ENCODE results near the gene RAB14. TPM values are rescaled to one million over a fixed set of nuclear protein-coding genes. Genes with fewer than 3 reads are reported as not detected.
"Not testable (repeated sequence)": the region's sequence is repeated elsewhere in the genome, so short reads cannot be mapped to it uniquely, and the experiment has no call there.

The RAB14 gene
- polyA plus RNA-seq, 4 donors, result 36.3 to 67.8 (median 40.6) TPM

GRCh38 chr9:121143771-121144170, 57.9 kb downstream of the RAB14 start:
- FAIRE-seq (no peak), DNase-seq (no peak)
- Histone ChIP-seq H3K4me3 (ENCODE audit: low read depth in 1 of 3, low read length in 3 of 3) (no peak overlapping the region), H3K27ac (ENCODE audit: low read depth in 1 of 3, low read length in 2 of 3) (no peak overlapping the region), H3K9me3 (ENCODE audit: control insufficient read depth in 2 of 2, insufficient read depth in 1 of 2, low read depth in 1 of 2, low read length in 1 of 2) (no peaks in the 10 kb centered on the region), H3K36me3 (ENCODE audit: control insufficient read depth in 3 of 3, insufficient read depth in 2 of 3, low read depth in 1 of 3, low read length in 3 of 3) (peaks cover 3 to 29% (median 4%) of the 10 kb centered on the region in 3 donors), H3K4me1 (ENCODE audit: control insufficient read depth in 3 of 3, insufficient read depth in 2 of 3, low read depth in 1 of 3, low read length in 2 of 3) (no peaks in the 10 kb centered on the region), H3K27me3 (ENCODE audit: control insufficient read depth in 3 of 3, insufficient read depth in 3 of 3, low read length in 3 of 3) (no peaks in the 10 kb centered on the region)
- WGBS, 3 donors, result 94 to 98% (median 96%) methylated on average over 2 of the region's 2 CpGs

DNA sequence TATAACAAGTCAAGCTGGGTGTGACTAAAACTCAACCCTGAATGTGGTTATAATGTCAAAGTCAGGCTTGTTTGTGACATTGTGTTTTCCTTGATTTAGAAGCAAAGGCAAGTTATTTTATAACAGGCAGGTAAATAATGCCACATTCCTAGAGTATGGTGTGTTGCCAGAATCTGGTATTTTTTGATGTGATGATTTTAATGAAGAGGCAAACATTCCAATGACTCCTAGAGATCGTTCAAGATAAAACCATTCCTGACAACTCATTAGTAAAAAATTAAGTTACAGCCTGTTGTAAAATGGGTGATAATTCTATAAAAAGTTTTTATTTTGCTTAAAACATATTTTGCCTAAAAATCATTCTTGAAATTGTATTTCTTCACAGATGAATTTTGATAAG, 60.0 kb downstream of the RAB14 start:
- FAIRE-seq, result no peak

GRCh38 chr9:121141306-121141705, 60.4 kb downstream of the RAB14 start:
- DNase-seq (no peak), FAIRE-seq (no peak)
- Histone ChIP-seq H3K36me3 (ENCODE audit: control insufficient read depth in 3 of 3, insufficient read depth in 2 of 3, low read depth in 1 of 3, low read length in 3 of 3) (peaks cover 0 to 13% (median 2%) of the 10 kb centered on the region in 3 donors), H3K4me3 (ENCODE audit: low read depth in 1 of 3, low read length in 3 of 3) (no peak overlapping the region), H3K9me3 (ENCODE audit: control insufficient read depth in 2 of 2, insufficient read depth in 1 of 2, low read depth in 1 of 2, low read length in 1 of 2) (no peaks in the 10 kb centered on the region), H3K4me1 (ENCODE audit: control insufficient read depth in 3 of 3, insufficient read depth in 2 of 3, low read depth in 1 of 3, low read length in 2 of 3) (no peaks in the 10 kb centered on the region), H3K27me3 (ENCODE audit: control insufficient read depth in 3 of 3, insufficient read depth in 3 of 3, low read length in 3 of 3) (no peaks in the 10 kb centered on the region), H3K27ac (ENCODE audit: low read depth in 1 of 3, low read length in 2 of 3) (no peak overlapping the region)
- 95 to 97% (median 96%) methylated on average over 1 of the region's 1 CpG for WGBS, 3 donors

More for the DNA sequence above, 60.0 kb downstream of the RAB14 start:
- H3K9me3 ChIP-seq (ENCODE audit: control insufficient read depth in 2 of 2, insufficient read depth in 1 of 2, low read depth in 1 of 2, low read length in 1 of 2), result no peaks in the 10 kb centered on the region
- no peaks in the 10 kb centered on the region for H3K4me1 ChIP-seq (ENCODE audit: control insufficient read depth in 3 of 3, insufficient read depth in 2 of 3, low read depth in 1 of 3, low read length in 2 of 3)
- WGBS, 3 donors, result 79 to 91% (median 83%) methylated on average over 1 of the region's 1 CpG
- H3K27me3 ChIP-seq (ENCODE audit: control insufficient read depth in 3 of 3, insufficient read depth in 3 of 3, low read length in 3 of 3), result no peaks in the 10 kb centered on the region
- no peak overlapping the region for H3K4me3 ChIP-seq (ENCODE audit: low read depth in 1 of 3, low read length in 3 of 3)
- peaks cover 0 to 14% (median 2%) of the 10 kb centered on the region in 3 donors for H3K36me3 ChIP-seq (ENCODE audit: control insufficient read depth in 3 of 3, insufficient read depth in 2 of 3, low read depth in 1 of 3, low read length in 3 of 3)
- DNase-seq, result no peak
- no peak overlapping the region for H3K27ac ChIP-seq (ENCODE audit: low read depth in 1 of 3, low read length in 2 of 3)

DNA sequence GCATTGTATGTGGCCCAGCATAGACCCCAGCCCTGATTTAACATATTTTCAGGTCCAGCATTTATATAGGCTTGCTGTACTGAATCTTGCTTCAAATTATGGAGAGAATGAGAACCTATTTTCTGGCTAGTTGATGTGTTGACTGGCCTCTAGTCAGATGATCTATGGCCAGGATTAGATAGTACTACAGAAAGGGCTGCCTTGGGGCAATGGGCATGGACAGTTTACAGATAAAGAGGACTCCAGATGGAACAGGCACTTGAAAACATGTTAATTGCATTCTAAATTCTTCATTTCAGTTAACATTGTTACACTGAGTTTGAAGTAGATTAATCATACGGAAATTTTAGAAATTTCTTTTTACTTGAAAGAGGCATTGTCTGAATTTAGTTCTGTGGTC, 61.5 kb downstream of the RAB14 start:
- peaks cover 0 to 13% (median 2%) of the 10 kb centered on the region in 3 donors for H3K36me3 ChIP-seq (ENCODE audit: control insufficient read depth in 3 of 3, insufficient read depth in 2 of 3, low read depth in 1 of 3, low read length in 3 of 3)

GRCh38 chr9:121138973-121139372, 62.7 kb downstream of the RAB14 start:
- Histone ChIP-seq H3K36me3 (ENCODE audit: control insufficient read depth in 3 of 3, insufficient read depth in 2 of 3, low read depth in 1 of 3, low read length in 3 of 3) (peaks cover 0 to 9% (median 0%) of the 10 kb centered on the region in 3 donors), H3K4me3 (ENCODE audit: low read depth in 1 of 3, low read length in 3 of 3) (no peak overlapping the region), H3K9me3 (ENCODE audit: control insufficient read depth in 2 of 2, insufficient read depth in 1 of 2, low read depth in 1 of 2, low read length in 1 of 2) (no peaks in the 10 kb centered on the region), H3K27ac (ENCODE audit: low read depth in 1 of 3, low read length in 2 of 3) (no peak overlapping the region), H3K27me3 (ENCODE audit: control insufficient read depth in 3 of 3, insufficient read depth in 3 of 3, low read length in 3 of 3) (no peaks in the 10 kb centered on the region), H3K4me1 (ENCODE audit: control insufficient read depth in 3 of 3, insufficient read depth in 2 of 3, low read depth in 1 of 3, low read length in 2 of 3) (no peaks in the 10 kb centered on the region)
- no peak for DNase-seq
- 81 to 91% (median 81%) methylated on average over 3 of the region's 3 CpGs for WGBS, 3 donors
- no peak for FAIRE-seq

More for the DNA sequence above, 61.5 kb downstream of the RAB14 start:
- Histone ChIP-seq H3K9me3 (ENCODE audit: control insufficient read depth in 2 of 2, insufficient read depth in 1 of 2, low read depth in 1 of 2, low read length in 1 of 2) (no peaks in the 10 kb centered on the region), H3K27me3 (ENCODE audit: control insufficient read depth in 3 of 3, insufficient read depth in 3 of 3, low read length in 3 of 3) (no peaks in the 10 kb centered on the region), H3K27ac (ENCODE audit: low read depth in 1 of 3, low read length in 2 of 3) (no peak overlapping the region), H3K4me3 (ENCODE audit: low read depth in 1 of 3, low read length in 3 of 3) (no peak overlapping the region), H3K4me1 (ENCODE audit: control insufficient read depth in 3 of 3, insufficient read depth in 2 of 3, low read depth in 1 of 3, low read length in 2 of 3) (no peaks in the 10 kb centered on the region)
- FAIRE-seq (no peak), DNase-seq (no peak)
- 91 to 100% (median 92%) methylated on average over 1 of the region's 1 CpG for WGBS, 3 donors

DNA sequence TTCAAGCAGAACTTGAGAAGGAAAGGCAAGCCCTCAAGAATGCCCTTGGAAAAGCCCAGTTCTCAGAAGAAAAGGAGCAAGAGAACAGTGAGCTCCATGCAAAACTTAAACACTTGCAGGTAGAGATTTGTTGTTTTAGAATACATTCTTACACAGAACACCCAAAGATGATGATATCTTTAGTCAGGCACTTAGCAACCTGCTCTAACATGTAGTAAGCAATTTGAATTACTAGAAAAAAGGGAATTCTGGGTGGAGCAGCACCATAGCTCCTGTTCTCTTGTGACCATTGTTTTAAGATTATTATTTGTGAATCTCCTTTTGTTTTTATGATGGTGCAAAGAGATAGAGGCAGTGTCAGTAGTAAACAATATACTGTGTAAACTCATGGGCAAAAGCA, 63.1 kb downstream of the RAB14 start:
- no peak for DNase-seq
- Histone ChIP-seq H3K36me3 (ENCODE audit: control insufficient read depth in 3 of 3, insufficient read depth in 2 of 3, low read depth in 1 of 3, low read length in 3 of 3) (peaks cover 0 to 9% (median 0%) of the 10 kb centered on the region in 3 donors), H3K4me3 (ENCODE audit: low read depth in 1 of 3, low read length in 3 of 3) (no peak overlapping the region), H3K27ac (ENCODE audit: low read depth in 1 of 3, low read length in 2 of 3) (no peak overlapping the region), H3K4me1 (ENCODE audit: control insufficient read depth in 3 of 3, insufficient read depth in 2 of 3, low read depth in 1 of 3, low read length in 2 of 3) (no peaks in the 10 kb centered on the region), H3K27me3 (ENCODE audit: control insufficient read depth in 3 of 3, insufficient read depth in 3 of 3, low read length in 3 of 3) (no peaks in the 10 kb centered on the region), H3K9me3 (ENCODE audit: control insufficient read depth in 2 of 2, insufficient read depth in 1 of 2, low read depth in 1 of 2, low read length in 1 of 2) (no peaks in the 10 kb centered on the region)
- no peak for FAIRE-seq

- Histone ChIP-seq H3K27ac (ENCODE audit: low read depth in 1 of 3, low read length in 2 of 3) (no peak overlapping the region), H3K36me3 (ENCODE audit: control insufficient read depth in 3 of 3, insufficient read depth in 2 of 3, low read depth in 1 of 3, low read length in 3 of 3) (peaks cover 0 to 12% (median 2%) of the 10 kb centered on the region in 3 donors), H3K4me3 (ENCODE audit: low read depth in 1 of 3, low read length in 3 of 3) (no peak overlapping the region), H3K4me1 (ENCODE audit: control insufficient read depth in 3 of 3, insufficient read depth in 2 of 3, low read depth in 1 of 3, low read length in 2 of 3) (no peaks in the 10 kb centered on the region), H3K9me3 (ENCODE audit: control insufficient read depth in 2 of 2, insufficient read depth in 1 of 2, low read depth in 1 of 2, low read length in 1 of 2) (no peaks in the 10 kb centered on the region), H3K27me3 (ENCODE audit: control insufficient read depth in 3 of 3, insufficient read depth in 3 of 3, low read length in 3 of 3) (no peaks in the 10 kb centered on the region)
- WGBS, 3 donors, result 95 to 98% (median 97%) methylated on average over 2 of the region's 2 CpGs
- no peak for DNase-seq
- no peak for FAIRE-seq
These were observed 66.0 kb downstream of the RAB14 start for GRCh38 chr9:121135642-121136041.

GRCh38 chr9:121133104-121133816, 68.4 kb downstream of the RAB14 start:
- no peaks in the 10 kb centered on the region for H3K4me1 ChIP-seq (ENCODE audit: control insufficient read depth in 3 of 3, insufficient read depth in 2 of 3, low read depth in 1 of 3, low read length in 2 of 3)
- no peak overlapping the region for H3K27ac ChIP-seq (ENCODE audit: low read depth in 1 of 3, low read length in 2 of 3)
- no peaks in the 10 kb centered on the region for H3K27me3 ChIP-seq (ENCODE audit: control insufficient read depth in 3 of 3, insufficient read depth in 3 of 3, low read length in 3 of 3)
- H3K9me3 ChIP-seq (ENCODE audit: control insufficient read depth in 2 of 2, insufficient read depth in 1 of 2, low read depth in 1 of 2, low read length in 1 of 2), result no peaks in the 10 kb centered on the region
- DNase-seq, result peak; percentile 12 to 23
- WGBS, 3 donors, result 78 to 83% (median 81%) methylated on average over 19 of the region's 19 CpGs
- no peak for FAIRE-seq
- peaks cover 0 to 12% (median 2%) of the 10 kb centered on the region in 3 donors for H3K36me3 ChIP-seq (ENCODE audit: control insufficient read depth in 3 of 3, insufficient read depth in 2 of 3, low read depth in 1 of 3, low read length in 3 of 3)
- no peak overlapping the region for H3K4me3 ChIP-seq (ENCODE audit: low read depth in 1 of 3, low read length in 3 of 3)

- not testable (repeated sequence) for FAIRE-seq; H3K9me3 ChIP-seq (ENCODE audit: control insufficient read depth in 2 of 2, insufficient read depth in 1 of 2, low read depth in 1 of 2, low read length in 1 of 2); DNase-seq; H3K36me3 ChIP-seq (ENCODE audit: control insufficient read depth in 3 of 3, insufficient read depth in 2 of 3, low read depth in 1 of 3, low read length in 3 of 3); H3K27ac ChIP-seq (ENCODE audit: low read depth in 1 of 3, low read length in 2 of 3); H3K27me3 ChIP-seq (ENCODE audit: control insufficient read depth in 3 of 3, insufficient read depth in 3 of 3, low read length in 3 of 3); H3K4me1 ChIP-seq (ENCODE audit: control insufficient read depth in 3 of 3, insufficient read depth in 2 of 3, low read depth in 1 of 3, low read length in 2 of 3); H3K4me3 ChIP-seq (ENCODE audit: low read depth in 1 of 3, low read length in 3 of 3)
- WGBS, 3 donors, result 88 to 96% (median 88%) methylated on average over 3 of the region's 3 CpGs
These were observed 72.3 kb downstream of the RAB14 start for GRCh38 chr9:121129384-121129783.

All from small intestine (tissue), 7 donors.